ENCODE measurements around the gene YPEL3.
A peak's percentile ranks its signal among the peaks of the same experiment; 100 is the strongest.

Gene YPEL3

DNA sequence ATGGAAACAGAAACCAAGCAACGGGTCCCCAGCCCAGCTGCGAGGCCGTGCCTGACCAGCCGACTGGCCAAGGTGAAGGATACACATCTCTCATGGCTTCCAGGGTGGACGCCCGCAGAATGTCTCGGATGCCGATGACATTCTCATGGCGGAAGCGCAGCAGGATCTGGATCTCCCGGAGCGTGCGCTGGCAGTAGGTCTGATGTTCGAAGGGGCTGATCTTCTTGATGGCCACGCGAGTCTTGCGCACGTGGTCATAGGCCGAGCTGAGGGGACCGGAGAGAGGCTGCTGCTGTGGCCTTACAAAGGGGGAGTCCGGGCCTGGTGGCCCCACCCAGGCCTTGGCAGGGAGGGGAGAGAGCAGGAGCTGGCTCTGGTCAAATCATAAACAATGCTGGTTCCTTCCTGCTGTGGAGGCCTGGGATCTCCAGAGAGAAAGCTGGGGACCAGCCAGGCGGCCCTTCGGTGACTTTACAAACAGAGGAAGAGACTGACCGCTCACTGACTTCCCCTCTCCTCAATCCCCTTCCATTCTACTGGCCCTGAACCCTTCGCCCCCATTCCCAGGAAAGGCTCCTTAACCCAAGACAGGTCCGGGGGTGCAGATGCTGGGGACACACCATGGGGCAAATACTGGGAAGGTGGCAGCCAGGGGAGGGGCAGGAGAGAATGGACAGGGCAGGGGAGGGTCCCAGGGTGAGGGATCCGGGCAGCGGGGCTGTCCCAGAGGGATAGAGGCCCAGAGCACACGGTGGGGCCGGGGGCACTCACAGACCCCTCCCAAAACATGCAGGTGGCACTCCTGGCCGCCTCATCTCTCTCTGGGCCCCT lies 25.9 kb upstream of the YPEL3 start:
- H3K23ac ChIP-seq (ENCODE audit: low read length): no peak overlapping the region

DNA sequence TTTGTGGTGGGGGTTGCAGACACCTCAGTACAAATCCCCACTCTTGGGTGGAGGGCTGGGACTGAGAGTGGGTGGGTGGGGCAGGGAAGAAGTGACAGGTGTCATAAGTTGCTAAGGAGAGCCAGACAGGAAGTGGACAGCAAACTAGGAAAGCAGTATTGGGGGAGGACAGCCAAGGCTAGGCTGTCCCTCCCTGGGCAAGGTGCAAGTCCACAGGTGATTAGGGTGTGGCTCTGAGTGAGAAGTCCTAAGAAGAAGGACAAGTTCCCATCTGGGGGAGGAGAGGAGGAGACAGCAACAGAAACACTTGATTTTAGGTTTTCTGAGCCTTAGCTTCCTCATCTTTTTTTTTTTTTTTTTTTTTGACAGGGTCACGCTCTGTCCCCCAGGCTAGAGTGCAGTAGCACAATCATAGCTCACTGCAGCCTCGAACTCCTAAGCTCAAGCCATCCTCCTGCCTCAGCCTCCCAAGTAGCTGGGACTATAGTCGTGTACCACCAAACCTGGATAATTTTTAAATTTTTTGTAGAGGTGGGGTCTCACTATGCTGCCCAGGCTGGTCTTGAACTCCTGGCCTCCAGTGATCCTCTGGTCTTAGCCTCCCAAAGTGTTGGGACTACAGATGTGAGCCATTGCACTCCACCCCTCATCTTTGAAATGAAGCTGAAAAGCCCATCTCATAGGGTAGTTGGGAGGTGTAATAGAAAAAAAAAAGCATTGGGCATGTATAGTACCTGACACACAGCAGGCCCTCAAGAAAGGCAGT lies 24.5 kb upstream of the YPEL3 start:
- no peak overlapping the region for H3K18ac ChIP-seq (ENCODE audit: low read length)
- no peak overlapping the region for H4K8ac ChIP-seq (ENCODE audit: low read depth, low read length)
- no peak overlapping the region for H2BK5ac ChIP-seq (ENCODE audit: low read depth, low read length, poor library complexity)
- DNase-seq: no peak
- H3K4ac ChIP-seq (ENCODE audit: low read depth, low read length): no peak overlapping the region
- H2BK120ac ChIP-seq (ENCODE audit: insufficient read depth, low read length, poor library complexity): no peak overlapping the region
- H3K23ac ChIP-seq (ENCODE audit: low read length): no peak overlapping the region
- H3K14ac ChIP-seq (ENCODE audit: low read length): no peak overlapping the region
- no peaks in the 10 kb centered on the region for H3K9me3 ChIP-seq (ENCODE audit: insufficient read depth, low read depth, low read length)
- H3K4me2 ChIP-seq (ENCODE audit: low read length): no peak overlapping the region
- H2BK12ac ChIP-seq (ENCODE audit: low read length): no peak overlapping the region
- peaks cover 7% of the 10 kb centered on the region for H3K79me2 ChIP-seq (ENCODE audit: control insufficient read depth, insufficient read depth, low read length, poor library complexity)
- no peaks in the 10 kb centered on the region for H3K27me3 ChIP-seq (ENCODE audit: insufficient read depth, low read length)
- H3K27ac ChIP-seq (ENCODE audit: low read depth, low read length): no peak overlapping the region
- no peak overlapping the region for H2AFZ ChIP-seq (ENCODE audit: insufficient read depth, low read length, poor library complexity)
- H4K91ac ChIP-seq (ENCODE audit: low read depth, low read length): no peak overlapping the region
- WGBS (ENCODE audit: extremely low coverage, insufficient coverage, insufficient read length): no CpG with 5 or more reads among the region's 3 CpGs
- no peak overlapping the region for H3K4me3 ChIP-seq (ENCODE audit: low read depth, low read length)
- H3K36me3 ChIP-seq (ENCODE audit: control insufficient read depth in 1 of 2, insufficient read depth in 2 of 2, low read length in 2 of 2): peaks cover 15 to 16% of the 10 kb centered on the region in 2 experiments
- no peak overlapping the region for H4K12ac ChIP-seq (ENCODE audit: low read depth, low read length)
- no peak overlapping the region for H3K9ac ChIP-seq (ENCODE audit: low read length)
- peaks cover 9% of the 10 kb centered on the region for H3K79me1 ChIP-seq (ENCODE audit: low read length)
- no peak overlapping the region for H2AK5ac ChIP-seq (ENCODE audit: low read length)
- H3K4me1 ChIP-seq (ENCODE audit: control insufficient read depth in 1 of 2, insufficient read depth in 2 of 2, low read length in 2 of 2): peaks cover 13 to 19% of the 10 kb centered on the region in 2 experiments

More for the DNA sequence above, 25.9 kb upstream of the YPEL3 start:
- Histone ChIP-seq H3K4ac (ENCODE audit: low read depth, low read length) (peak overlapping the region; percentile 72), H3K4me1 (ENCODE audit: control insufficient read depth in 1 of 2, insufficient read depth in 2 of 2, low read length in 2 of 2) (peaks cover 13 to 19% of the 10 kb centered on the region in 2 experiments), H2BK5ac (ENCODE audit: low read depth, low read length, poor library complexity) (peak overlapping the region; percentile 61), H3K27me3 (ENCODE audit: insufficient read depth, low read length) (no peaks in the 10 kb centered on the region), H2BK12ac (ENCODE audit: low read length) (no peak overlapping the region), H3K79me2 (ENCODE audit: control insufficient read depth, insufficient read depth, low read length, poor library complexity) (peaks cover 7% of the 10 kb centered on the region), H2BK120ac (ENCODE audit: insufficient read depth, low read length, poor library complexity) (peak overlapping the region; percentile 21), H3K18ac (ENCODE audit: low read length) (peak overlapping the region; percentile 90), H3K4me2 (ENCODE audit: low read length) (peak overlapping the region; percentile 72), H3K9ac (ENCODE audit: low read length) (peak overlapping the region; percentile 80), H3K4me3 (ENCODE audit: low read depth, low read length) (peak overlapping the region; percentile 88), H4K12ac (ENCODE audit: low read depth, low read length) (peak overlapping the region; percentile 81), H2AK5ac (ENCODE audit: low read length) (peak overlapping the region; percentile 81), H3K79me1 (ENCODE audit: low read length) (peaks cover 9% of the 10 kb centered on the region), H3K14ac (ENCODE audit: low read length) (peak overlapping the region; percentile 92), H4K91ac (ENCODE audit: low read depth, low read length) (peak overlapping the region; percentile 71), H2AFZ (ENCODE audit: insufficient read depth, low read length, poor library complexity) (no peak overlapping the region), H3K36me3 (ENCODE audit: control insufficient read depth in 1 of 2, insufficient read depth in 2 of 2, low read length in 2 of 2) (peaks cover 12 to 13% of the 10 kb centered on the region in 2 experiments), H4K8ac (ENCODE audit: low read depth, low read length) (peak overlapping the region; percentile 88), H3K9me3 (ENCODE audit: insufficient read depth, low read depth, low read length) (no peaks in the 10 kb centered on the region), H3K27ac (ENCODE audit: low read depth, low read length) (no peak overlapping the region)
- DNase-seq: peak; percentile 97
- no CpG with 5 or more reads among the region's 31 CpGs for WGBS (ENCODE audit: extremely low coverage, insufficient coverage, insufficient read length)

DNA sequence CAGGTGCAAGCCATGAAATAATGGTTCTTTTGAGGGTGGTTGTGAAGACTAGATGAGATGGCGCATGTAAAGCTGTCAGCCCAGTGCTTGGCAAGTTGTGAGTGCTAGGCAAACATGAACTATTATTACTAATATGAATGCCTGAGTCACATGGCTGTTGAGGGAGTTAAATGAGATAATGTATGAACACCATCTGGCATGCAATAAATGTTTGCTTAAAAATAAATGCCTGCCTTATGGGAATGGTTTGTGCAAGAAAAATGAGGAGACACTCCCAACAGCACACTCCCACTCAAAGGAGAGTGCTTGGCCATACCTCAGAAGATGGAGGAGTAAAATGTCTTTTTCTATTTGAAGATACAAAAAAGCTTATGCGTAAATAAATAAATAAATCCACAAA lies 23.4 kb upstream of the YPEL3 start:
- Histone ChIP-seq H3K27me3 (ENCODE audit: insufficient read depth, low read length) (no peaks in the 10 kb centered on the region), H3K4me2 (ENCODE audit: low read length) (no peak overlapping the region), H3K9me3 (ENCODE audit: insufficient read depth, low read depth, low read length) (no peaks in the 10 kb centered on the region), H3K4me3 (ENCODE audit: low read depth, low read length) (no peak overlapping the region), H3K4me1 (ENCODE audit: control insufficient read depth in 1 of 2, insufficient read depth in 2 of 2, low read length in 2 of 2) (peaks cover 13 to 19% of the 10 kb centered on the region in 2 experiments), H3K4ac (ENCODE audit: low read depth, low read length) (no peak overlapping the region), H4K8ac (ENCODE audit: low read depth, low read length) (no peak overlapping the region), H2BK120ac (ENCODE audit: insufficient read depth, low read length, poor library complexity) (no peak overlapping the region), H2AFZ (ENCODE audit: insufficient read depth, low read length, poor library complexity) (no peak overlapping the region), H3K9ac (ENCODE audit: low read length) (no peak overlapping the region), H2BK12ac (ENCODE audit: low read length) (no peak overlapping the region), H2BK5ac (ENCODE audit: low read depth, low read length, poor library complexity) (no peak overlapping the region), H3K79me1 (ENCODE audit: low read length) (peaks cover 9% of the 10 kb centered on the region), H4K12ac (ENCODE audit: low read depth, low read length) (no peak overlapping the region), H3K18ac (ENCODE audit: low read length) (no peak overlapping the region), H3K79me2 (ENCODE audit: control insufficient read depth, insufficient read depth, low read length, poor library complexity) (peaks cover 7% of the 10 kb centered on the region), H4K91ac (ENCODE audit: low read depth, low read length) (no peak overlapping the region), H2AK5ac (ENCODE audit: low read length) (no peak overlapping the region), H3K27ac (ENCODE audit: low read depth, low read length) (no peak overlapping the region), H3K36me3 (ENCODE audit: control insufficient read depth in 1 of 2, insufficient read depth in 2 of 2, low read length in 2 of 2) (peaks cover 15 to 21% of the 10 kb centered on the region in 2 experiments), H3K23ac (ENCODE audit: low read length) (no peak overlapping the region), H3K14ac (ENCODE audit: low read length) (no peak overlapping the region)
- no CpG with 5 or more reads among the region's 2 CpGs for WGBS (ENCODE audit: extremely low coverage, insufficient coverage, insufficient read length)
- no peak for DNase-seq

DNA sequence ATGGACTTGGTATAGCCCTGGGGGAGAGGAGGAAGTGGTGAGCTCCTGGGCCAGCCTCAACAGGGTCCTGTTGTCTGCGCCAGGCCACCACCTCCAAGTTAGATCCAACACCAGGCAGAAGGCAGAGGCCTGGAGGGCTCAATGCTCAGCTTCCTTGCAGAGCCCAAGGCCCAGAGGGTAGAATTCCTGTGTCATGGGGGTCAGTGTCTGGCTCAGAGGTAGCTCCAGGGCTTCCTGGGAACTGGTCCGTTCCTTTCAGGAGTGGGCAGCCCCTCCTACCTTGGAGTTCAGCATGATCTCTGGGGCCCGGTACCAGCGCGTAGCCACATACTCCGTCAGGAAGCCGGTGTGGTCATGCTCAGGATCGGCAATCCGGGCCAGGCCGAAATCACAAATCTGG lies 21.8 kb upstream of the YPEL3 start:
- Histone ChIP-seq H3K18ac (ENCODE audit: low read length) (no peak overlapping the region), H3K14ac (ENCODE audit: low read length) (no peak overlapping the region), H4K12ac (ENCODE audit: low read depth, low read length) (no peak overlapping the region), H3K9me3 (ENCODE audit: insufficient read depth, low read depth, low read length) (no peaks in the 10 kb centered on the region), H3K79me1 (ENCODE audit: low read length) (peaks cover 4% of the 10 kb centered on the region), H4K8ac (ENCODE audit: low read depth, low read length) (no peak overlapping the region), H2AFZ (ENCODE audit: insufficient read depth, low read length, poor library complexity) (no peak overlapping the region), H3K27me3 (ENCODE audit: insufficient read depth, low read length) (no peaks in the 10 kb centered on the region), H3K23ac (ENCODE audit: low read length) (no peak overlapping the region), H4K91ac (ENCODE audit: low read depth, low read length) (no peak overlapping the region), H3K36me3 (ENCODE audit: control insufficient read depth in 1 of 2, insufficient read depth in 2 of 2, low read length in 2 of 2) (peaks cover 17 to 22% of the 10 kb centered on the region in 2 experiments), H3K4me2 (ENCODE audit: low read length) (no peak overlapping the region), H2BK12ac (ENCODE audit: low read length) (no peak overlapping the region), H2BK120ac (ENCODE audit: insufficient read depth, low read length, poor library complexity) (no peak overlapping the region), H3K4ac (ENCODE audit: low read depth, low read length) (no peak overlapping the region), H2AK5ac (ENCODE audit: low read length) (no peak overlapping the region), H3K4me1 (ENCODE audit: control insufficient read depth in 1 of 2, insufficient read depth in 2 of 2, low read length in 2 of 2) (peaks cover 13 to 19% of the 10 kb centered on the region in 2 experiments), H3K4me3 (ENCODE audit: low read depth, low read length) (no peak overlapping the region), H3K27ac (ENCODE audit: low read depth, low read length) (no peak overlapping the region), H2BK5ac (ENCODE audit: low read depth, low read length, poor library complexity) (no peak overlapping the region), H3K79me2 (ENCODE audit: control insufficient read depth, insufficient read depth, low read length, poor library complexity) (peaks cover 5% of the 10 kb centered on the region), H3K9ac (ENCODE audit: low read length) (no peak overlapping the region)
- no CpG with 5 or more reads among the region's 10 CpGs for WGBS (ENCODE audit: extremely low coverage, insufficient coverage, insufficient read length)
- peak; percentile 99 for DNase-seq
